Fibroblast of villous mesenchyme (primary cell): ENCODE measurements around the gene CACNA1H. TPM values are rescaled to one million over a fixed set of nuclear protein-coding genes. Genes with fewer than 3 reads are reported as not detected.
"Not testable (repeated sequence)": the region's sequence is repeated elsewhere in the genome, so short reads cannot be mapped to it uniquely, and the experiment has no call there.

ENCODE experiments used
- DNase-seq: peaks from one replicate; pipeline ENCODE4 v3.0.0-alpha.2; 2010; ENCODE audit warnings: low read depth
- H3K4me3 ChIP-seq: 2 replicates; pipeline ENCODE4 v1.5.1; 2011; ENCODE audit warnings: low read depth, mild to moderate bottlenecking, low read length
- total RNA-seq: library from RNA; depleted of rRNA; stranded (reverse); fragments of >200 nt; gene quantifications from 2 replicates; pipeline ENCODE4 v1.2.3, GENCODE V29; 2012
- TF ChIP-seq, protein P1 (sequence below): IDR thresholded peaks from 2 replicates; pipeline ENCODE4 v1.5.1; 2012; ENCODE audit warnings: low read depth, mild to moderate bottlenecking, low read length; ENCODE audit not compliant: insufficient read depth

The CACNA1H gene
- total RNA-seq, 1 donor, result 11.7 TPM

DNA sequence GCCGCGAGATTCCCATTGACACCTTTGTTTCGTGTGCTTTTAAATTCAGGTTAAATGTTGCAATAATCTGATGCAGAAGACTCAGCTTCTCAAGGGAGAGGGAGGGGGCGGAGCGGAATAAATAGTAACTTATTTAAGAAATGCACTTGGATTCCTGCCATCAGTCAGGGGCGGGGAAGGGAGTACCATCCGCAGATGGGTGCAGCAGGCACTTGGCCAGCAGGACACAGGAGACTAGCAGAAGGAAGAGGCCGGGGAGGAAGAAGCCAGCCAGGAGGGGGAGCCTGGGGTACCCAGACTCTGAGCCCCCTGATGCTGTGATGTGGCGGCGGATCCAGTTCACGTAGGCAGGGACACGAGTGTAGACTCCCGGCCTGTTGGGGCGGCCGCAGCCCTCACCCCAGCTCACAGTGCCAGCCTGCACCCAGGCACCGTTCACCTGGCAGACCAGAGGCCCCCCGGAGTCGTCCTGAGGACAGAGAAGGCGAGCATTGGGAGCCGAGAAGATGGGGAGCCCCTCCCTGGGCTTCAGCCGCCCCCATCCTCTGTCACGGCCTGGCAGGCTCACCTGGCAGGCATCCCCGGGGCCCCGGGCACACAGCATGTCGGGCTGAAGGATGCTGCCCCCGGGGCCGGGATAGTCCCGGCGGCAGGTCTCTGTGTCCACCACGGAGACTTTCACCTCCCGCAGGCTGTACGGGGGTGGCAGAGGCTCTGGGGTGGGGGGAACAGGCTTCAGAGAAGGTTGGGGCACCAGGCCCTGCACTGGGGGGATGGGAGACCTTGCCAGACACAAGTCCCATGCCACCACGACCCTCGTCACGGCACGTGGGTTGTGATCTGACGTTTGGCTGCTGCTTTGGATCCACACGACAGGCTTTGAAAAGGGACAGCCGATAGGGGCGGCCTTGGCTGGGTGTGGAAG lies 69.0 kb downstream of the CACNA1H start:
- TF ChIP-seq, protein P1, sequence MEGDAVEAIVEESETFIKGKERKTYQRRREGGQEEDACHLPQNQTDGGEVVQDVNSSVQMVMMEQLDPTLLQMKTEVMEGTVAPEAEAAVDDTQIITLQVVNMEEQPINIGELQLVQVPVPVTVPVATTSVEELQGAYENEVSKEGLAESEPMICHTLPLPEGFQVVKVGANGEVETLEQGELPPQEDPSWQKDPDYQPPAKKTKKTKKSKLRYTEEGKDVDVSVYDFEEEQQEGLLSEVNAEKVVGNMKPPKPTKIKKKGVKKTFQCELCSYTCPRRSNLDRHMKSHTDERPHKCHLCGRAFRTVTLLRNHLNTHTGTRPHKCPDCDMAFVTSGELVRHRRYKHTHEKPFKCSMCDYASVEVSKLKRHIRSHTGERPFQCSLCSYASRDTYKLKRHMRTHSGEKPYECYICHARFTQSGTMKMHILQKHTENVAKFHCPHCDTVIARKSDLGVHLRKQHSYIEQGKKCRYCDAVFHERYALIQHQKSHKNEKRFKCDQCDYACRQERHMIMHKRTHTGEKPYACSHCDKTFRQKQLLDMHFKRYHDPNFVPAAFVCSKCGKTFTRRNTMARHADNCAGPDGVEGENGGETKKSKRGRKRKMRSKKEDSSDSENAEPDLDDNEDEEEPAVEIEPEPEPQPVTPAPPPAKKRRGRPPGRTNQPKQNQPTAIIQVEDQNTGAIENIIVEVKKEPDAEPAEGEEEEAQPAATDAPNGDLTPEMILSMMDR, result no peak
- DNase-seq, result no peak
- H3K4me3 ChIP-seq, result no peak overlapping the region

GRCh38 chr16:1222553-1223354 lies 69.8 kb downstream of the CACNA1H start:
- no peak overlapping the region for H3K4me3 ChIP-seq
- TF ChIP-seq, protein P1, result no peak
- no peak for DNase-seq

- TF ChIP-seq, protein P1, result no peak
- DNase-seq, result no peak
- H3K4me3 ChIP-seq, result no peak overlapping the region
Observed at GRCh38 chr16:1223355-1224214, 70.7 kb downstream of the CACNA1H start.

- no peak overlapping the region for H3K4me3 ChIP-seq
- TF ChIP-seq, protein P1, result no peak
- DNase-seq, result no peak
Observed at GRCh38 chr16:1224558-1224957, 71.7 kb downstream of the CACNA1H start.

- DNase-seq, result no peak
- no peak within 1 kb of the TSS for H3K4me3 ChIP-seq
- TF ChIP-seq, protein P1, result no peak
Observed at GRCh38 chr16:1225051-1225451, 72.1 kb downstream of the CACNA1H start, which contains the start of gene TPSG1. TPSG1 (minus strand) TSS chr16:1225268; CDS start chr16:1225252, 16 bp downstream.

DNA sequence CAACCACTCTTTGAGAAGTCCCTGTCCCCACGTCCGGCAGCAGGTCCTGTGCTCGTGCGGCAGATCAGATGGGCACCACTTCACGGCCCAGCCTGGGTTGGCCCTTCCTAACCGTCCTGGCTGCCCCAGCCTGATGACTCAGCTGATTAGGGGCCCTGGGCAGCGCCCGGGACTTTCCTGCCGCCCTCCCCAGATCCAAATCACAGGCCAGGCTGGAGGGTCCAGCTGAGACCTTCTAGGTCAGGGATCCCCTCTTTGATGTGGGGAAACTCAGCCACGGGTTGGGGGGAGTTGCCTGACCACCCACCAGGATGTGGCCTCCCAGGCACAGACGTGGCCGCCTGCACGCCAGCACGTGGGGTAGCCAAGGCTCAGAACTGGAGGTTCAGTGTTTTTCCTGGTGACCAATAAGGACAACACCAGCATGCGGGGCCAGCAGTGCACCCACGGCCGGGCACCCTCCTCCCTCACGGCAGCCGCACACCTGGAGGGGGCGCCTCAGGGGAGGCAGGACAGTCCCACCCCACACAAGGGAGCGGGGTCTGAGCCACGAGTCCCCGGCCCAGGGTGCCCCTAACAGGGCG lies 72.9 kb downstream of the CACNA1H start:
- DNase-seq, H3K4me3 ChIP-seq: not testable (repeated sequence)

- not testable (repeated sequence) for DNase-seq, H3K4me3 ChIP-seq
Observed at GRCh38 chr16:1226692-1227091, 73.8 kb downstream of the CACNA1H start.

- not testable (repeated sequence) for DNase-seq, H3K4me3 ChIP-seq
Observed at GRCh38 chr16:1228227-1228626, 75.3 kb downstream of the CACNA1H start.

DNA sequence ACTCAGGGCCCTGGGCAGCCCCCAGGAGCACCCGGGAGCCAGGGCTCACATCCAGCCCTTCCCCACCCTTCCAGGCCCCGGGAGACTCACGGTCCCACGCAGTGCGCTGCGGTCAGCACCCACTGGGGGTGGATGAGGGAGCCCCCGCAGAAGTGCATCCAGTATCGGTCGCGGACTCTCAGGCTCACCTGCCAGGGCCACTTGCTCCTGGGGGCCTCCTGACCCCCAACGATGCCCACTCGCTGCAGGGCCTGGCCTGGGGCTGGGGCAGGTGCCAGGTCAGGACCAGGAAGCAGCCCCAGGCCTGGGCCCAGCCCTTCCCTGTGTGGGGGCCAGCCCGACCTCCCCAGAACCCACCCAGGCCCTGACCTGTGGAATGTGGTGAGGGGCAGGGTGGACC lies 76.6 kb downstream of the CACNA1H start:
- H3K4me3 ChIP-seq, result not testable (repeated sequence)

DNA sequence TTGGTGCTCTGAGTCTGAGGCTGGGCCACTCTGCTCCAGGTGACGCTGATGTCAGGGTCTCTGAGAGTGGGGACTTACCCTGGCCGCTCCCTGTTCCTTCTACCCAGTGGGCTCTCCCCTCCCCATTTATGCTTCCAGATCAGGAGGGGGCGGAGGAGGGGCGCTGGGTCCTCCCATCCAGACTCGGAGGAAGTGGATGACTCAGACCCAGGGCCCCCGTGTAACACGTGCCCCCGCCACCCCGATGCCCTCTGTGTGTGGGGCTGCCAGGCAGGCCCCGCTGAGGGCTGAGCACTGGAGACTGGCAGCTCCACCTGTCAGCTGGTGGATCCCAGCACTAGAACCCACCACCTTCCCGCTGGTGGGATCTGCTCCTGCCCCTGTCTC lies 77.2 kb downstream of the CACNA1H start, which contains the start of gene TPSB2:
TSS of gene TPSB2 (minus strand) at position 101 of the 387 bp plus-strand sequence. CDS start 233 bp downstream, outside the sequence.
- not testable (repeated sequence) for DNase-seq, H3K4me3 ChIP-seq

More for the DNA sequence above, 76.6 kb downstream of the CACNA1H start:
- not testable (repeated sequence) for DNase-seq
